ENCODE measurements around the gene SEPTIN10. TPM values are rescaled to one million over a fixed set of nuclear protein-coding genes. Genes with fewer than 3 reads are reported as not detected.
"Not testable (repeated sequence)": the region's sequence is repeated elsewhere in the genome, so short reads cannot be mapped to it uniquely, and the experiment has no call there.

The SEPTIN10 gene
- total RNA-seq, 1 donor from 2014 or later = 72.6 TPM

DNA sequence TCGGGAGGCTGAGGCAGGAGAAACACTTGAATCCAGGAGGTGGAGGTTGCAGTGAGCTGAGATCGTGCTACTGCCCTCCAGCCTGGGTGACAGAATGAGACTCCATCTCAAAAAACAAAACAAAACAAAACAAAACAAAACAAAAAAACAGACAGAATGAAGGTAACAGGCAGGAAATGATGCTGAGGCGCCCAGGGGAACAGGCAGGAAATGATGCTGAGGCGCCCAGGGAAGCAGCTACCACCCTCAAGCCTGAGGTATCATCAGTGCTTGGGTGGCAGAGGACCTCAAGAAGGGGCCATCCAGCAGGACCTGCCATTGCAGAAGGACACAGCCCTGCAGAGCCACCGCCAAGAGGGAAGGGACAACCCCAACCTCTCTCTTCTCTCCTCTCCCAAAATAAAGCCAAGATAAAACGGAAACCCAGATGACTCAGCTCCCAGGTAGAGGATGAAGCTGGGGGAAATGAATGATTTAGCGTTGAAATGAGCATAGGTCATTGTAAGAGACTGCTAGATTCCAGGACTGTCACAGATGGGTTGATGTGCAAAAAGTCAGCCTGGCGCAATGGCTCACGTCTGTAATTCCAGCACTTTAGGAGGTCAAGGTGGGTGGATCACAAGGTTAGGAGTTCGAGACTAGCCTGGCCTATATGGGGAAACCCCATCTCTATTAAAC is 19.7 kb upstream of the SEPTIN10 start:
- ATAC-seq = no peak

DNA sequence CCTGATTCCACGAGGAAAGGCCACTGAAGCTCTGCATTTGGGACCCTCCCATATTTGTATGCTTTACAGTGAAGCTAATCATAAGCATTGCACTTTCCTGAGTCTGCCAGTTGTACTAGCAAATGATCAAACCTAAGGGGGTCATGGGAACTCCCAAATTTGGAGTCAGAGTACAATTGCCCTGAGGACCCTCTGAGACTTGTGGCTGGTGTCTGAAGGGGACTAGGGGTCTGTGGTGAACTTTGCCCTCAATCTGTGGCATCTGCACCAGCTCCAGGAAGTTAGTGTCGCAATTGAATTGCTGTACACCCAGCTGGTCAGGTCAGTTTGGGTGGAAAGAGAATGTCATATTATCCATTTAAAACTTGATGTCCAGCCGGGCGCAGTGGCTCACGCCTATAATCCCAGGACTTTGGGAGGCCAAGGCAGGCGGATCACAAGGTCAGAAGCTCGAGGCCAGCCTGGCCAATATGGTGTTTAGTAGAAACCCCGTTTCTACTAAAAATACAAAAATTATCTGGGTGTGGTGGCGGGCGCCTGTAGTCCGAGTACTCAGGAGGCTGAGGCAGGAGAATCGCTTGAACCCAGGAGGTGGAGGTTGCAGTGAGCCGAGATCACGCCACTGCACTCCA is 18.5 kb upstream of the SEPTIN10 start:
- peak; percentile 11 for ATAC-seq

DNA sequence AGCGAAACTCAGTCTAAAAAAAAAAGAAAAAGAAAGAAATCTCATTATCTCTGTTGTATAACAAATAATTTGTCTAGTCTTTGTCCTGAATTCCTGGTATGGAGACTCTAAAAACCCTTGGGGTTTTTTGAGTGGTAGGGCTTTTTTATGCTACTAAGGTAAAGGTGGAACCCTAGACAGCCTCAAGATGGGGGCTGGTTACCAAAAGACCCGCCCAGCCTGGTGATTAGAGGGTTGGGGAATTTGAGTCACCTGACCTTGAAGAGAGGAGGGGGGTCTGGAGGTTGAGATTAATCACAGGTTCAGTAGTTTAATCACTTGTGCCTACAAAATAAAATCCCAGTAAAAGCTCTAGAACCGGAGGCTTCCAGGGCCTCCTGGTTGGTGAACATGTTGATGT is 18.0 kb upstream of the SEPTIN10 start:
- ATAC-seq = no peak

DNA sequence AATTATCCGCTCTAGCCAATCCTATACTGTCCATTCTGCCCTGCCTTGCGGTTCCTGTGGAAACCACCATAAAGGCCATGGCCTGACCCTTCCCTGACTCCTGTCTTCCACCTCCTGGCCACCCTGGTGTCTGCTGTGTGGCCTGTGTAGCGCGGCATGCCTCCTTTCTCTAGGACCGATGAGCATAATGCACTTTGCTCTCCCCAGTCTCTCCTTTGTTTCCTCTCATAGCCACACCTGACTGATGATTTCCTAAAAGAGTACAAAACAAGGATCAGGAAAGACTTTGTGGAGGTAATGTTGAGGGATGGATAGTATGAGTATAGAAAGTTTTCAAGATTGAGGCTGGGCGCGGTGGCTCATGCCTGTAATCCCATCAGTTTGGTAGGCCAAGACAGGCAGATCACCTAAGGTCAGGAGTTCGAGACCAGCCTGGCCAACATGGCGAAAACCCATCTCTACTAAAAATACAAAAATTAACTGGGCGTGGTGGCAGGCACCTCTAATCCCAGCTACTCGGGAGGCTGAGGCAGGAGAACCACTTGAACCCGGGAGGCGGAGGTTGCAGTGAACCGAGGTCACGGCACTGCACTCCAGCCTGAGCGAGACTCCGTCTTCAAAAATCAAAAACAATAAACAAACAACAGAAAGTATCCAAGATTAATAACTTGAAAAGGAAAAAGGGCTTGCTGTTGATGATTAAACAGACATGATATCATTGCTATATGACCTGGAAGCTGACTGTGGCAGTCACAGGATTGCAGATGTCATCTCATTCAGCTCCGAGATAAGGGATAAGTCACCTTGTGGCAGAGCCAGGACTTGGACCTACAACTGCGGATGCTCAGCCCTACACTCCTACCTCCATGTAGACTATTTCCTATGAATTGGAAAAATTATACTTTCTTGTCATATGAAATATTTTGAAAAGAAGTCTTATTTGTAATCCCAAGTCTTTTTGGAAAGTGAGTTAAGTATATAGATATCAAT is 17.0 kb upstream of the SEPTIN10 start:
- ATAC-seq = no peak

GRCh38 chr2:109629867-109630266 is 16.1 kb upstream of the SEPTIN10 start:
- ATAC-seq = no peak

DNA sequence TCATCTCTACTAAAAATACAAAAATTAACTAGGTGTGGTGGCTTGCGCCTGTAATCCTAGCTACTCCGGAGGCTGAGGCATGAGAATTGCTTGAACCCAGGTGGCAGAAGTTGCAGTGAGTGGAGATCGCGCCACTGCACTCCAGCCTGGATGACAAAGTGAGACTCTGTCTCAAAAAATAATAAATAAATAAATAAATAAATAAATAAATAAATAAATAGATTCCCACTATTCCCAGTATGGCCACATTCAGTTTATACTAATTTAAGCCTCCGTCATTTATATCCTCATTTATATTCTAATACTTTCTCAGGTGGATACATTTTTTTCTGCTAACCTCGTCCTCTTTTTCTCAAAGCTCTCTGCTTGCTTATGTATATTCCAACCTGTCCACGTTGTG is 14.6 kb upstream of the SEPTIN10 start:
- not testable (repeated sequence) for ATAC-seq

DNA sequence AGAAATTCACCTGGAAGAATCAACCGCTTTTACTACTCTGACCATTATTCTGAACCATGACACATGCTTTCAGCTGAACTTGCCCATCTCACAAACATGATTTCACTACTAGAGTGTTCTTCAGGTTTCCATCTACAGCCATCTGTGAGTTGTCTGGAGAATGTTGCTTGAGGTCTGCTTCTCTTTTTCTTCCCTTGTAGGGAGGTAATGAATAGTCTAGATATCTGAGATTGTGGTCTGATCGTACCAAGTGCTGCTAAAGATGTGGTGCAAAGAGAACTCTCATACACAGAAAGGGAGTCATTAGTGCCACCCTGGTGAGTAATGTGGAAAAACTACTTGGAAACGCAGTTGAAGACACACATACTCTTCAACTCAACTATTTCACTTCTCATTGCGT is 10.6 kb upstream of the SEPTIN10 start:
- ATAC-seq = no peak

DNA sequence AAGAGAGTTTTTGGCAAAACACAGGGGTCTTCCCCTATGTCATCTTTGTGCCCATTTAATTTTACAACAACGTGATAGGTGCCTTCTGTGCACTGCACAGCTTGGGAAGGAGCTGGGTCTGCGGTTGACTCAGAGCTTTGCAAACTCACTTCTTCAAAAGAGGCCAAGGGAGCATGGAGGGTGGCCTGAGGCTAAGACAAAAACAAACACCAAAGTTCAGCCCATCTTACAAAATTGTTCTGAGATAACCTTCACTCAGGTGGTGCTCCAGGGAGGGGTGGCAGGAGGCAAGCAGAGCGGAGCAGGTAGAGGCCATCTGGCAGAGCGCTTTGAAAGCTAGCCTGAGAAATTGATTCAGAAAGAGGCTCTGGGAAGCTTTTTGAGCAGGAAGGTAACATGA is 10.2 kb upstream of the SEPTIN10 start:
- no peak for ATAC-seq

GRCh38 chr2:109623297-109623696 is 9.5 kb upstream of the SEPTIN10 start:
- ATAC-seq = no peak

DNA sequence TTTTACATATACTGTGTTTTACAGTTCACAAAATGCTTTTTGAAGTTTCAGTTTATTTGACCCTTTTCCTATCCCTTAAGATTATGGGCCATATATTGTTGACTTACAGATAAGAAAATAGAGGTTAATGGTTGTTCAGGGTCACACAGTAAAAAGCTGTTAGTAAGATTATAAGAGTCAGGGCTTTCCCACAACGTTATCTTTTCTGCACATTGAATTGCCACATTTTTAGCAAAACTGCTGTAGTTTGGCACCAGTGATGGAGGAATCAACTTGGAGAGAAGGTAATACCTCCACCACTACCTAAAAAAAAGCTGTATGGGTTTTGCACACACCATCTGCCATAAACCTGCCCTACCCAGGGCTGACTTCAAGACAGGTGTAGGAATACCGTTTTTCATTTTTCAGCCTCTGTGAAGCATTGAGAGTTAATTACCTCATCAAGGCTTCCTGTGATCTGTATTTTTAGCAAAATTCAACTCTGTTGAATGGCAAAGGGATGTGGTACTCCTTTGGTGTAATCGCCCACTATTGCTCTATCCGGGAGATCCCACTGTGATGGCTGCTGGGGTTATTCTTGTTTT is 5.4 kb upstream of the SEPTIN10 start:
- ATAC-seq = no peak

DNA sequence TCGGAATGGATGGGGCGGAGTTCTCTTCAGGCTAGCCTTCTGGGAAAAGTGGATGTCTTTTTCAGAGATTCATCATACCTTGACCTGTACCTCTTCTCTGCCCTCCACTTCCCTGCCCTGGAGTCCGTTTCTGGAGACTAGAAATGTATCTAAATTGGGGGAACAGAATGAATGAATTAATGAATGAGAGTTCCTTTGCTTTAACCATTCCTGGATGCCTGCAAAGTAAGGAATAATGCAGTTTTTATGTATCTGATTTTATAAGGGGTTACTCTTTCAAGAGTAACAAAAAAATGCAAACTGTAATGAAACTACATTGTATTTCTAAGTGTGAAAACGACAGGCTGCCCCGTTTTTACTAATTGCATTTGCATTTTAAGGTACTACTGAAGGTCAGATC is 2.4 kb upstream of the SEPTIN10 start:
- no peak for ATAC-seq

DNA sequence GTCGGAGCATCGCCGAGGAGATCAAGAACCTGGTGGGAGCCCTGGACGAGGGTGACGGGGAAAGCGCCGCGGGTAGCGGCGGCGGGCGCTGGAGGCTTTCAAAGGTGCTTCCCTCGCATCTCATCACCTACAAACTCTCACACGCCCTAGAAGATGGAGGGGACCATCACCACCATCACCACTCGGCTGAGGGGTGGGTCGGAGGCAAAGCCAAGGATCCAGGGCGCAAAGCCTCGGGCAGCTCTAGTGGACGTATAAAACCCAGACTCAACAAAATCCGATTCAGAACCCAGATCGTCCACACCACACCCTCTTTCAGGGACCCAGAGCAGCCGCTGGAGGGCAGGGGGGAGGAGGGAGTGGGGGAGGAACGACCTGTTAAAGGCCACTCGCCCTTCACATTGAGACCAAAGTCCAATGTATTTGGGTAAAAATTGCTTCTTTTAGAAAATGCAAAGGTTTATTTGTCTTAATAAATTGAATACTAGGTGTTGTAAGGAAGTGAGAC is 1.9 kb upstream of the SEPTIN10 start:
- ATAC-seq = peak; percentile 2

GRCh38 chr2:109614715-109615636 is 1.2 kb upstream of the SEPTIN10 start:
- peak; percentile 1 for ATAC-seq

- ATAC-seq = peak; percentile 25
These were observed 465 bp downstream of the SEPTIN10 start for GRCh38 chr2:109613081-109613921.

DNA sequence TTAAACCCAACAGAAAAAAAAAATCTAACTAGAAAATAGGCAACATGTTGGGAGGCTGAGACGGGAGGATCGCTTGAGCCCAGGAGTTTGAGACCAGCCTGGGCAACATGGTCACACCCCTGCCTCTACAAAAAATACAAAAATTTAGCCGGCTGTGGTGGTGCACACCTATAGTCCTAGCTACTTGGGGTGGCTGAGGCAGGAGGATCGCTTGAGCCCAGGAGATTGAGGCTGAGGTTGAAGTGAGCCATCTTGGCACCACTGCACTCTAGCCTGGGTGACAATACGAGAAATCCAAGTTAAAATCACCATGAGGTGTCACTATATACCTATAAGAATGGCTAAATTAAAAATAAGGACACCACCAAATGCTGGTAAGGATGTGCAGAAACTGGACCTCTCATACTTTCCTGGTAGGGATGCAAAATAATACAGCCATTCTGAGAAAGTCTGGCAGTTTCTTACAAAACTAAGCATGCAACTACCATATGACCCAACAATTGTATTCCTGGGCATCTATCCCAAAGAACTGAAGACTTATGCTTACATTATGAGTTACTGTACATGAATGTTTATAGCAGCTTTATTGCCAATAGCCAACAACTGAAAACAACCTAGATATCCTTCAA is 2.2 kb downstream of the SEPTIN10 start:
- ATAC-seq = no peak

DNA sequence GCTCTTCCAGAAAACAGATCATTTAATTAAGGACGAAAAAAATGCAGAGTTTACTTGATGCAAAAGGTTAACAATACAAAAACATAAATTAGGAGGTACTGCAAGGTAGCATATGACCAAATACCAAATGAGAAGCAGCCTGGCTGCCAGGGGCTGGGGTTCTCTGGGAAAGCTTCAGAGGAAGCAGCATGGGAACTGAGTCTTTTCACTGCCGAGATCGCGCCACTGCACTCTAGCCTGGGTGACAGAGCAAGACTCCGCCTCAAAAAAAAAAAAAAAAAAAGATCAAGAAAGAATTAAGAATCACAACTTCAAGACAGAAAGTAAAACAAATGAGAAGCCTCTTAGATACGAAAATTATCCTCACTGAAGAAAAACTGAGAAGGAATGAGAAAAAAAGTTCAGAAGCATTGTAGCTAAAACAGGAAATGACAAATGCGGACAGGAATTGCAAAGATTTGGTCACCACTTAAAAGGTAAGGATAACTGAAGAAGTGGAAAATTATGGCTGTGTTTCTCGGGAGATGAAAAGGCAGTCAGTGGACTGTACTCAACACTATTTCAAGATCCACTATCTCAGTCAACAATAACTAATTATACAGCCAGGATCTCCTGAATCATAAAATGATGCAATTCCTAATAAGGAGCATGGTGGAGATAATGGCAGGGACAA is 4.3 kb downstream of the SEPTIN10 start:
- no peak for ATAC-seq

DNA sequence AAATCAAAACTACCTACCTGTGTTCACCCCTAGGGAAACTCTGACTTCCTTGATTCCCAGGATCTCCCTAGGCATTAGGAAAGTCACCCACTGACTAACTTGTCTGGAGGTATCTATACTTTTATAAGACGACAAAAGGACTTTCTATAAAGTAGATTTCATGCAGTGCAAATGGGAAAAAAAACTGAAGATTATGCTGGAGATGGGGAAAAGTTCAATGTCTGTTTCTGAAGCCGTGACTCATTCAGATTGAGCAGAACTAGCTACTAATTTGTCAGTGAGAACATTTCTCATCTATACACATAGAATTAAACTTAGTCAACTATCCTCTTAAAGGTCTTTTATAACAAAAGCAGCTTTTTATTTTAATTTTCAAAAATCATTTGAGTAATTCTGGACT is 6.0 kb downstream of the SEPTIN10 start:
- no peak for ATAC-seq

DNA sequence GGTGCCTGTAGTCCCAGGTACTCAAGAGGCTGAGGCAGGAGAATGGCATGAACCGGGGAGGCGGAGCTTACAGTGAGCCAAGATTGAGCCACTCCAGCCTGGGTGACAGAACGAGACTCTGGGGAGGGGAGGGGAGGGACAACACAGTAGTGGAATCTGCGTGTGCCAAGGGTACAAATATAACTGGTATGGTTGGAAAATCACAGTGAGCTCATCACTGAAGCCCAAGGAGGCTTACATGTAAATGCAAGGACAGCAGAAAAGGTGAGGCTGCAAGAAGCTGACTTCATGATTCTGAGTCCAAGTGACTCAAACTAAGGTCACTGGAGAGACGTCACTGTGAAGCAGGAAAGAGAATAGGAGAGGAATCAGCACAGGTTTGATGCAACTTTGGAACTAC is 9.2 kb downstream of the SEPTIN10 start:
- ATAC-seq = peak; percentile 99

- ATAC-seq = no peak
These were observed 11.1 kb downstream of the SEPTIN10 start for GRCh38 chr2:109602617-109603188.
